GM10847 (cell line): Measurements from ENCODE around the gene BRD3OS.

Experiments used
- POLR2A ChIP-seq: IDR thresholded peaks from 2 replicates; pipeline ENCODE4 v1.6.1; 2011; ENCODE audit not compliant: insufficient read length; ENCODE audit errors: extremely low read depth

The BRD3OS gene

DNA sequence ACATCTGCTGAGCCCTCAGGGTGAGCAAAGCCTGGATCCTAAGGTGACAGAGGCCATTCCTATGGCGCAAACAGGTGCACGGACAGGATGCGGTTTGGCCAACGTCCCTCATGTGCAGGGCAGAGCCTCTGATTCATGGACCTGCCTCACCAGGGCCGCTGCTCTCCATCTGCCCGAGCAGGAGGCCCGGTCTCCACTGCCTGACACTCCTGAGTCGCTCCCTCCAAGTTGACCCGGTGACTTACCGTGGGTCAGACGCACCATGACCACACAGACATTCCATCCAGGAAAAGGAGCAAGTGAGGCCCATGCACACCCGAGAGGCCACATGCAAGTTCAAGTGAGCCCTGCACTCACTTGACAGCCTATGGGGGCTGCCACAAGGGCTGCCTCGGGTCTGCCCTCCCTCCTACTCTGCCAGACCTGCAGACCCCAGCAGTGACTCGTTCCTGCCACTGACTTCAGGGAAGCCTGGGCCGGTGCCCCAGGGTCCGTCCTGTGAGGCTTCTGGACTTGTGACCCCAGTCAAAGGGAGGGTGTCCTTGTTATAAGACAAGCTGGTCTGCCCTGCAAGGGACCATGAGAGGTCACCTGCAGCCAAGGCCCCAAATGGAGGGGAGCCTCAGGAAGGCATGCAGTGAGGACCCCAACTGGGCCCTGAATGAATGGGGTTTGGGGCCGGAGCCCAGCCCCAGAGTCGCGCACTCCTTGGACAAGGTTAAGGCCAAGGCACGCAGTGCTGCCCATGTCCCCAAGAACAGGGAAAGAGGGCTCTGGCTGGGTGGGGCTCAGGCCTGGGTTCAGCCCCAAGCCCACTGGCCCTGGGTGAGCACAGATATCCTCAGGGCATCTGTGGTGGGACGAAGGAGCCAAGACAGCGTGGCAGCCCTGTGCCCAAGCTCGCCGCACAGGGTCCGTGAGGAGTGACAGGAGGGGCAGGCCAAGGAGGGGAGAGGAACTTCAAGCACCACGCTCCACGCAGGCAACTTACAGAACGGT lies 10.1 kb downstream of the BRD3OS start:
- TF ChIP-seq POLR2A, result no peak

DNA sequence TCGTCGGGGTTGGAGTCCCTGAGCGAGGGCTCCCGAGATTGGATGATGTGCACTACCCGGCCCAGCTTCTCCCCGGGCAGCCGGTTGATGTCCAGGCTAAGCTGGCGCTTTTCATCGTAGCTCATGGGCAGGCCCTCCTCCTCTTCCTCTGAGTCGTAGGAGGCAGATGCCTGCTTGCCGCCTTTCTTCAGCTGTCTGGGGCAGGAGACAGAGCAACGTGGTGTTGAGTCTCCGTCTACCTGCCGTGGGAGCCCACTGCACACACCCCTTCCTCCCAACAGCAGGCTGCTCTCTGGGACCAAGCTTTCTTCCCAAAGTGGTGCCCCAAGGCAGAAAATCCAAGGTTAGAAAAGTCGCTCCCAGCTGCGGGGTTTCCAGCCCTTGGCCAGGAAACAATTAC lies 10.8 kb downstream of the BRD3OS start:
- TF ChIP-seq POLR2A, result no peak

DNA sequence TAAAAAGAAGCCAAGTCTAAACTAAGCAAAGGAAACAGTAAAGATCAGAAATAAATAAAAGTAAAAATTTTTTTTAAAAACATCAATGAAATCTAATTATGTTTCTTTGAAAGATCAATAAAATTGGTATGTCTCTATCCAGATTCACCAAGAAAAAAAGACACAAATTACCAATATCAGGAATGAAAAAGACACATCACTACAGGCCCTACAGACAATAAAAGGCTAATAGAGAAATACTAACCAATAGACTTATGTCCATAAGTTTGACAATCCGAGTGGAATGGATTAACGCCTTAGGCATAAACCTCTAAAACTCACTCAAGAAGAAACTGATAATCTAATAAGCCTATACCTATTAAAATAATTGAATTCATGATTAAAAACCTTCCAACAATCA lies 12.4 kb downstream of the BRD3OS start:
- no peak for TF ChIP-seq POLR2A

DNA sequence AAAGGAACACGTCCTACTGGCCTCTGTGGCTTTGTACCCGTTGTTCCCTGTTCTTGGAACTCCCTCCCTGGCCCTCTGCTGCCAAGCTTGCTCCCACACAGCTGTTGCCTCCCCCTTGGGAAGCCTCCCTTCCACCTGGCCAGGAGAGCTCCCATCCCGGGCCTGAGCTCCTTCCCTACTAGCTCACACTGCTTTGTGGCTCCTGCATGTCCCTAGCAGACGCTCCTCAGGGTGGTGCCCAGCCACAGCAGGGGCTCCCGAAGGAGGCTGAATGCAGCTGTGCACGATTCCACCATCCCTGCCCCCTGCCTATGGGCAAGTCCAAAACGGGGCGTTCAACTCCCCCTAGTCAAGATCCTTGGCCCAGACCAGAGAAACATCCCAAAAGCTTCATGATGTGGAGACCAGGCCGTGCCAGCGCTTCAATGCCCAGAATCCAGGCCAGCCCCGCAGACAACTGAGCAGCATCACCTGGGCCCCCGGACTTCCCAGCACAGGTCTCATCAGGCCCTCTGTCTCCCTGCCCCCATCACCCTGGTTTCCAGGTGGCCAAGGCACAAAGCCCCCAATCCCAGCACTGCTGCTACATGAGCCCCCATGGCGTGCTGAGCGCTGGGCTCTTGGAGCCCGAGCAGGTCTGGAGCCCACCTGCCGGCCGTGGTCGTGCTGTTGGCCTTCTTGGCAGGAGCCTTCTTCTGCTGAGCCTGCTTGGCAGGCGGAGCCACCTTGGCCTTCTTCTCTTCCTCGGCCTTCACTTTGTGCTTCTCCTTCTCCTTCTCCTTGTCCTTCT lies 14.3 kb downstream of the BRD3OS start:
- TF ChIP-seq POLR2A, result no peak

DNA sequence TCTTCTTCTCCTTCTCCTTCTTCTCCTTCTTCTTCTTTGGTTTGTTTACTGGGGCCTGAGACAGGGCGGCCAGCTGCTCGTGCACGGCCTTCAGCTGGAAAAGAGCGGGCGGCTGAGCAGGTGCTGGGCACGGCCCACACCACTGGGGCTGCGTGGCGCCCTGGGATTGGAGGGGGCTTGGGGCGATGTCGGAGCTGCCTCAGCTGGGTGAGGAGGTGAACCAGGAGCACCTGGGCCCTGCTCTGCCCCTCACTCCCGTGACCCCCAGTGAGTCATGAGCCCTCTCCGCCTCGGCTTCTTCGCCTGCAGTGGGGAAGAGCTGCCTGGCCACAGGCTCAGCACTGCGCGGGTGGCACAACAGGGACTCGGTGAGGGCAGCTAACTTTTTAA lies 14.9 kb downstream of the BRD3OS start:
- no peak for TF ChIP-seq POLR2A

DNA sequence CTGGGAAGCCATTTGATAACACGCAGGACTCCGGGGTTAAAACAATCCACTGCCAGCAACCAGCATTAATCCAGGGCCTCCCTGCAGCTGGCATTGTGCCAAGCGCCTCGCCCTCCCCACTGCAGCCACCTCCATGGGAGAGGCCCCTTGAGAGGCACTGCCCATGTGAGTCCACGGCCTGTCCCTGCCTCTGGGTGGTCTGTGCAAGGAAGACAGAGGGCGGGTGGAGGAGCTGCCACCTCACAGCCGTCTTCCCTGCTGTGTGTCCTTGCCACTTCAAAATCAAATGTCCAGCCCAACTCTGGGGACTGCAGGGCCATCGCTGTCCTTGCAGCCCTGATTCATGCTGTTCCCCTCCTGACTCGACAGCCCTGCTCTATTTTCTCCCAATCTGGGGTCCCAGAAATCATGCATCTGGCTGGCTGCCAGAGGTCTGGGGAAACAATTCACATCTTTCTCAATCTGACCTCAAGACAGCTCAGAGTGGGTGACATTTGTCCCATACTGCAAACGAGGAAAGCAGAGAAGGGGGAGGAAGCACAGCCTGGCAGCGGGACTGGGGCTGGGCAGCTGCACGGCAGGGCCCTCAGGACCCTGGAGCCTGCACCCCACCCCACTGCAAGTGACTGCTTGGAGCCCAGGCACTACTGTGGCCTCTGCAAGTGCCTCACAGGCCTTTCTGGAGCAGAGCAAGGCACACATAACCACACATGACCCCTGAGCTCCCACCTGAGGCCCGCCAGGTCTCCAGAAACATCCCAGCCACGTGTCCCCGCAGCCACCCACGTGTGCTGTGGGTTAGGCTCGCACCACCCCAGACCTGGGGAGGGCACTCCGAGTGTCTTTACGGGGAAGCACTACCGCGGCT lies 15.7 kb downstream of the BRD3OS start:
- no peak for TF ChIP-seq POLR2A

DNA sequence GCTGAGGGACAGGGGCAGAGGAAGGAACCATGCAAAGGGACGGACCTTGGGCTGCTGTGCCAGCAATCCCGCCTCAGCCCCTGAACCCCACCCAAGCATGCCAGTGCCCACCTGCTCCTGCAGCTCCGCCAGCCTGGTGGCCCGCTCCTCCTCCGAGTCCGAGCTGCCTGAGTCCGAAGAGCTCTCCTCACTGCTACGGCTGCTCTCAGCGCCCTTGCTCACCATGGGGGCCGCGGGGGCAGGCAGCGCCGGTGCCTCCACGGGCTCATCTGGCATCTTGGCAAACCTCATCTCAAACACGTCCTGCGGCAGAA lies 16.3 kb downstream of the BRD3OS start:
- TF ChIP-seq POLR2A, result no peak

DNA sequence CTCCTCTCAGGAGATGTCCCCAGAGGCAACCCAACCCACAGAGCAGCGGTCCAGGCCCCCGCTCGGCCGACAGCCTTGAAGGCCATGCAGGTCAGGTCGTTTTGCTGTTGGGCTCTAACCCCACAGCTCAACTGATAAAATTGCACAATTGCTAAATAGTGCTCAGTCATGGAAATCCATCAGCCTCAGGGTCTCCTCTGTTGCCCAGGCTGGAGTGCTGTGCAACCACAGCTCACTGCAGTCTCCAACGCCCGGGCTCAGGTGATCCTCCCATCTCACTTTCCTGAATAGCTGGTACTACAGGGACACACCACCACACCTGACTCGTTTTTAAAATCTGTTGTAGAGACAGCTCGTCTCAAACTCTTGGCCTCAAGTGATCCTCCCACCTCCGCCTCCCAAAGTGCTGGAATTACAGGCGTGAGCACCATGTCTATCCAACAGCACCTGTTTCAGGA lies 18.3 kb downstream of the BRD3OS start:
- TF ChIP-seq POLR2A, result no peak

DNA sequence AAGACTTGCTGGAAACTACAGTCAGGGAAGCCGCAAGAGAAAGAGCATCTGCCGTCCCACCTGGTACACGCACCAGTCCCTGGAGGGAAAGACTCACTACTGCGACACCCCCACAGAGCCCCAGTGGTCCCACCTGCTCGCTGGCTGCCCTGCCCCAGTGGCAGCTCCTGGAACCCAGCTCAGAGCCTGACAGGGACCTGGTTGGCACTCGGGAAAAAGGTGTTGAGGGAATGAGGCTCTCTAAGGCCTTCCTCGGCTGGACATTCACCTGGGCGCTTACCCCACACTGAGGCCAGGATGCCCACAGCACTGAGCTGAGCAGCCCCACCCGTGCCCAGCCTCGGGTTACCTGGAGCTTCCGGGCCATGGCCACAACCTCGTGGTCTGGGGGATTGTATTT lies 19.7 kb downstream of the BRD3OS start:
- TF ChIP-seq POLR2A, result no peak

DNA sequence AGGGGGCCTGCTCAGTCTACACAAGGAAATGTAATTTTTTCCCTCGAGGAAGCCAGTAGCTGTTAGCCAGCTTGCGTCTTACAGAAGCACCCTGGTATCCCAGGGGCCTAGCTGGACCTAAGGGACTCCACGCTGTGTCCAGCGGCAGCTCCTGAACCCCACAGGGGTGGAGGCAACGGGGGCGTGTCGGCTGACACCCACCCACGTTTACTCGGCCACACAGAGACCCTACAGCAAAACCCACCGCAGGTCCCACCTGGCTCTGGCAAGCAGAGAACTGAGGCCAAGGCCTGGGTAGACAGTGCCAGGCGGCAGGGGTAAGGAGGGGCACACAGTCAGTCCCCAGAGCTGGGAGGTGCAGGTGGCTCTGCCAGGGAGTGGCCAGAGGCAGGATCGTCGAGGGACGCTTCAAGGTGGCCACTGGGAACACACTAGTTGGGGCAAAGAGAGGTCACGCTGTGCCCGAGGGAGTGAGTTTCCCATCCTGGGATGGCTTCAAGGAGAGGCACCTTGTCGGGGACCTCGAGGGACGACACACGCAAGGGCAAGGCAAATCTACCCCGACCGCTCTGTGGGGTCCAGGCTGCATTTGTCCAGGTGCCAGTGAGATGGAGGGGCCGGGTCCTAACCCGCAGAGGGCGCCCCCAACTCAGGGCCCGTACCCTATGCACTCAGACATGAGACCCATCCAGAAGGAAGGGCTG lies 20.7 kb downstream of the BRD3OS start:
- no peak for TF ChIP-seq POLR2A

DNA sequence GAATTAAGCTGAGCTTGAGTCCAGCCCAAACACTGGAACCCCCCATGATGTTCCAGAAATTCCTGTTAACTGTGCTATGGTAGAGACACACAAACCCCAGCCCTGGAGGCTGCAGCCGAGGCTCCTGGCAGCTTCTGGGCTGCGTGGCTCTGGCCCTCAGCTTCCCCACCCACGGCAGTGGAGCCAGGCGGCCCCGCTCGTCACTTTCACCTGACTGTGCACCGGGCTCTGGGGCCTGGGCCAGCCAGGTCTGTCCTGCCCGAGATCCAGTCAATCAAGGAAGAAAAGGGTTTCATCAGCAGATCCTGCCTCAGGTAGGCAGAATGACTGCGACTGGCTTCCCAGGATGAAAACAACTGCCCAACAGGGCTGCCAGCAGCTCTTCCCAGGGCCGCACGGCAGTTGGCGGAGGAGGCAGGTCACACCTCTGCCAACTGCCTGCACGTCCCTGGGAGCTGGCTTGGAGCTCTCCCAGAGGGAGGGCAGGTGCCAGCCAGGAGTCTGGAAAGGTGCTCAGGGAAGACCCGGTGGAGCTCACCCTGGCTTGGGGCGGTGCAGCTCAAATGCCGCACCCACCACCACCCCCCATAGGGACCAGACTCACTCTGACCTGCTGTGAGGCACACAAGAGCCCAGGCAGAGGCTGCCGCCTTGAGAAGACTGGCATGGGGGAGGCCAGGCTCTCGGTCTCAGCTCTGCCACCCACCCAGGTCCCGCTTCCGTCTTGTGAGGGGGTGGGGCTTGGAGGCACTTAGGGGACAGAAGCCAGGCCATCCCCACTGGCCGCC lies 21.8 kb downstream of the BRD3OS start:
- TF ChIP-seq POLR2A, result no peak

DNA sequence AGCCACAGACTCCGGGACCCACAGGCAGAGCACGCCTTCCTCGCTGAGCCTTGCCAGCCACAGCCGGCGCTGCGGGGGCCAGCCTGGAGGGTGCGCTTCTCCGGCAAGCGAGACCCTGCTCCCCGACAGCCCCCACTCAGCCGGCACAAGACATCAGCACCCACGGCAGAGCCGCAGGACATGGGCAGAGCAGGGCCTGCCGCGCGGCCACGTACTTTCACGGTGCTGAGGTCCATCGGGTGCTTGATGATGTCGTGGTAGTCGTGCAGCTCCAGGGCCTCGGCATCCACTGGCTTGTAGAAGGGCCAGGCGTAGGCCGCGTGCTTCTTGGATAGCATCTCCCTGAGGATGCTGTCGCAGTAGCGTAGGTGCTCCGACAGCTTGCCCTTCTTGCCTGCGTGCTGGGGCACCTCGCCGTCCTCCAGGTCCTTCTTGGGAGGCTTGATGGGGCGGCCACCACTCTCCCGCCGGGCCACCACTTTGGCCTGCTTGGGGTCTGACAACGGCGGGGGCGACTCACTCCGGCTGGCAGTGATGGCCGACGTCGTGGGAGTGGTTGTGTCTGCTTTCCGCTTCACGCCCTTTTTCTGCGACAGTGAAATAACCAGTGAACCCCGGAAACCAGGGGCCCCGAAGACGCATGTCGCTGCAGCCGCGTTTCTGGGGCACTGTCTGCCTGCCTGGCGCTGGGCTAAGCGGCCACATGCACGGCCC lies 22.7 kb downstream of the BRD3OS start:
- TF ChIP-seq POLR2A, result no peak

DNA sequence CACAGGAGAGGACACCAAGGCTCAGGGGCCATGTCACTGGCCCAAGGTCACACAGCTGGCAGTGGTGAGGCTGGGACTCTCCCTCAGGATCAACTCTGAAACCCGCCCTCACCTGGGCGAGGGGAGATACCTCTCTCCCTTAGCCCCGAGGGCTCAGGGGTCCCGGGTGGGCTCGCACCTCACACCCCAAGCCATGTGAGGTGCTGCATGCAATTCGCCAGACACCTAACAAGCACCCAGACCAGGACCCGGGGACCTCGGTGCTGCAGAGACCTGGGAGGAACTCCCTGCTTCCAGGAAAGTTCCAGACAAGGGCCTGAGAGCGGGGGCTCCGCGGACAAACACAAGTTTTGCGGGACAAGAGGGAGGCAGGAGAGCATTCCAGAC lies 23.3 kb downstream of the BRD3OS start:
- no peak for TF ChIP-seq POLR2A
